ENCODE measurements around the gene TVP23A.
"Not testable (repeated sequence)": the region's sequence is repeated elsewhere in the genome, so short reads cannot be mapped to it uniquely, and the experiment has no call there.

DNA sequence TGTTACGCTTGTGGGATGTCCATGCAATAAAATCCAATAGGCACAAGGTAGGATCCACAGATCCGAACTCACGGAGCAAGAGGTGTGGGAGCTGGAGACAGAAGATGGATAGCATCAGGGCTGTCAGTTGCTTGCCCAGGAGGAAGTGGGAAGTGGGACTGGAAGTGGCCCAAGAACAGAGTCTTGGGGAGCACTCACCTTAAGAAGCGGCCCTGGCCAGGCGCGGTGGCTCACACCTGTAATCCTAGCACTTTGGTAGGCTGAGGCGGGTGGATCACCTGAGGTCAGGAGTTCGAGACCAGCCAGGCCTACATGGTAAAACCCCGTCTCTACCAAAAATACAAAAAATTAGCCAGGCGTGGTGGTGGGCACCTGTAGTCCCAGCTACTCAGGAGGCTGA is 77.3 kb downstream of the TVP23A start:
- TF ChIP-seq, protein P1, sequence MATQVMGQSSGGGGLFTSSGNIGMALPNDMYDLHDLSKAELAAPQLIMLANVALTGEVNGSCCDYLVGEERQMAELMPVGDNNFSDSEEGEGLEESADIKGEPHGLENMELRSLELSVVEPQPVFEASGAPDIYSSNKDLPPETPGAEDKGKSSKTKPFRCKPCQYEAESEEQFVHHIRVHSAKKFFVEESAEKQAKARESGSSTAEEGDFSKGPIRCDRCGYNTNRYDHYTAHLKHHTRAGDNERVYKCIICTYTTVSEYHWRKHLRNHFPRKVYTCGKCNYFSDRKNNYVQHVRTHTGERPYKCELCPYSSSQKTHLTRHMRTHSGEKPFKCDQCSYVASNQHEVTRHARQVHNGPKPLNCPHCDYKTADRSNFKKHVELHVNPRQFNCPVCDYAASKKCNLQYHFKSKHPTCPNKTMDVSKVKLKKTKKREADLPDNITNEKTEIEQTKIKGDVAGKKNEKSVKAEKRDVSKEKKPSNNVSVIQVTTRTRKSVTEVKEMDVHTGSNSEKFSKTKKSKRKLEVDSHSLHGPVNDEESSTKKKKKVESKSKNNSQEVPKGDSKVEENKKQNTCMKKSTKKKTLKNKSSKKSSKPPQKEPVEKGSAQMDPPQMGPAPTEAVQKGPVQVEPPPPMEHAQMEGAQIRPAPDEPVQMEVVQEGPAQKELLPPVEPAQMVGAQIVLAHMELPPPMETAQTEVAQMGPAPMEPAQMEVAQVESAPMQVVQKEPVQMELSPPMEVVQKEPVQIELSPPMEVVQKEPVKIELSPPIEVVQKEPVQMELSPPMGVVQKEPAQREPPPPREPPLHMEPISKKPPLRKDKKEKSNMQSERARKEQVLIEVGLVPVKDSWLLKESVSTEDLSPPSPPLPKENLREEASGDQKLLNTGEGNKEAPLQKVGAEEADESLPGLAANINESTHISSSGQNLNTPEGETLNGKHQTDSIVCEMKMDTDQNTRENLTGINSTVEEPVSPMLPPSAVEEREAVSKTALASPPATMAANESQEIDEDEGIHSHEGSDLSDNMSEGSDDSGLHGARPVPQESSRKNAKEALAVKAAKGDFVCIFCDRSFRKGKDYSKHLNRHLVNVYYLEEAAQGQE (IDR thresholded peaks at IDR 0.05; ENCODE audit: low read depth, low read length) = not testable (repeated sequence)
- TF ChIP-seq, protein P2, sequence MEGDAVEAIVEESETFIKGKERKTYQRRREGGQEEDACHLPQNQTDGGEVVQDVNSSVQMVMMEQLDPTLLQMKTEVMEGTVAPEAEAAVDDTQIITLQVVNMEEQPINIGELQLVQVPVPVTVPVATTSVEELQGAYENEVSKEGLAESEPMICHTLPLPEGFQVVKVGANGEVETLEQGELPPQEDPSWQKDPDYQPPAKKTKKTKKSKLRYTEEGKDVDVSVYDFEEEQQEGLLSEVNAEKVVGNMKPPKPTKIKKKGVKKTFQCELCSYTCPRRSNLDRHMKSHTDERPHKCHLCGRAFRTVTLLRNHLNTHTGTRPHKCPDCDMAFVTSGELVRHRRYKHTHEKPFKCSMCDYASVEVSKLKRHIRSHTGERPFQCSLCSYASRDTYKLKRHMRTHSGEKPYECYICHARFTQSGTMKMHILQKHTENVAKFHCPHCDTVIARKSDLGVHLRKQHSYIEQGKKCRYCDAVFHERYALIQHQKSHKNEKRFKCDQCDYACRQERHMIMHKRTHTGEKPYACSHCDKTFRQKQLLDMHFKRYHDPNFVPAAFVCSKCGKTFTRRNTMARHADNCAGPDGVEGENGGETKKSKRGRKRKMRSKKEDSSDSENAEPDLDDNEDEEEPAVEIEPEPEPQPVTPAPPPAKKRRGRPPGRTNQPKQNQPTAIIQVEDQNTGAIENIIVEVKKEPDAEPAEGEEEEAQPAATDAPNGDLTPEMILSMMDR (IDR thresholded peaks at IDR 0.05 in 2 of 3, conservative IDR thresholded peaks at IDR 0.05 in 1 of 3; ENCODE audit: control insufficient read depth in 2 of 3, extremely low read depth in 1 of 3, insufficient read depth in 1 of 3, low read depth in 3 of 3, low read length in 3 of 3) = not testable (repeated sequence)
- TF ChIP-seq SIN3A (IDR thresholded peaks at IDR 0.05; ENCODE audit: low read depth, low read length); CREB1 (IDR thresholded peaks at IDR 0.05; ENCODE audit: low read depth); SUZ12 (IDR thresholded peaks at IDR 0.05; ENCODE audit: unreplicated experiment); MYC (IDR thresholded peaks at IDR 0.05; ENCODE audit: insufficient read depth, insufficient read length, insufficient replicate concordance, low read length, severe bottlenecking); CEBPB (IDR thresholded peaks at IDR 0.05; ENCODE audit: borderline replicate concordance in 1 of 2, low read depth in 2 of 2, low read length in 2 of 2); ZNF274 (IDR thresholded peaks at IDR 0.05; ENCODE audit: insufficient read depth, insufficient read length); ZNF207 (IDR thresholded peaks at IDR 0.05; ENCODE audit: borderline replicate concordance); HDAC6 (IDR thresholded peaks at IDR 0.05; ENCODE audit: unreplicated experiment); HDAC2 (IDR thresholded peaks at IDR 0.05); POLR2A (IDR thresholded peaks at IDR 0.05; ENCODE audit: low read depth, low read length); EP300 (IDR thresholded peaks at IDR 0.05; ENCODE audit: borderline replicate concordance in 1 of 2, control insufficient read depth in 1 of 2, low read depth in 2 of 2, low read length in 2 of 2); TARDBP (IDR thresholded peaks at IDR 0.05; ENCODE audit: borderline replicate concordance): not testable (repeated sequence)
